ENCODE data around the gene GMDS.

Gene GMDS

GRCh38 chr6:1971612-1972011 is 273.8 kb downstream of the GMDS start:
- DNase-seq, result no peak

DNA sequence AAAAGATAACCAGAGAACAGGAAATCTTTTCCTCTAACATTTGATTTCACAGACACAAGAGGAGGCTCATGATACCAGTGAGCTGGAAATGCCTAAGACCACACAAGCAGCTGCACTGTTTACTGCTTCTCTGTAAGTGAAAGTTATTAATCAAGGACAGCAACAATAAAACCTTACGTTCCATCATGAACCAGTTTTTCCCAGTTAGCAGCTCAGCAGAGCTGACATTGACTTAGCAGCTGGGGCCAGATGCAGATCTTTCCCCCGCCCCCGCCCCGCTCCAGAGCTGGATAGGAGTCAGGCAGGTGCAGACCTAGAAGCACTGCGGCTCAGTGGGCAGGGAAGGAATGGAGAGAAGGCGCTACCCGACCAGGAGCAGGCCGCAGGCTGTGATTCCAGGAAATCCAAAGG is 275.2 kb downstream of the GMDS start:
- DNase-seq, result no peak

- no peak for DNase-seq
Observed at GRCh38 chr6:1966713-1967112, 278.7 kb downstream of the GMDS start.

- no peak for DNase-seq
Observed at GRCh38 chr6:1965596-1966224, 279.7 kb downstream of the GMDS start.

- DNase-seq, result no peak
Observed at GRCh38 chr6:1963596-1963995, 281.8 kb downstream of the GMDS start.

DNA sequence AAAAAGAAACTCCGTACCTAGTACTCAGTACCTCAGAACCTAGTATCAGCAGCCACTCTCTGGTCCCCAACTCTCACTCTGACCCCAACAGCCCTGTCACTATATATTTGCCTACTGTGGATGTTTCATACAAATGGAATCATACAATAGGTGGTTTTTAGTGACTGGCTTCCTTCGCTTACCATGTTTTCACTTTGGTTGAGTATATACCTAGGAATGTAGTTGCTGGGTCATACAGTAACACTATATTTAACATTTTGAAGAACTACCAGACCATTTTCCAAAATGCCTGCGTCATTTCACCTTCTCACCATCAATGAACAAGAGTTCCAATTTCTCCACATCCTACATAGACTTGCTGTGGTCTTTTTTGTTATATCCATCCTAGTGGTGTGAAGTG is 283.2 kb downstream of the GMDS start:
- no peak for DNase-seq

DNA sequence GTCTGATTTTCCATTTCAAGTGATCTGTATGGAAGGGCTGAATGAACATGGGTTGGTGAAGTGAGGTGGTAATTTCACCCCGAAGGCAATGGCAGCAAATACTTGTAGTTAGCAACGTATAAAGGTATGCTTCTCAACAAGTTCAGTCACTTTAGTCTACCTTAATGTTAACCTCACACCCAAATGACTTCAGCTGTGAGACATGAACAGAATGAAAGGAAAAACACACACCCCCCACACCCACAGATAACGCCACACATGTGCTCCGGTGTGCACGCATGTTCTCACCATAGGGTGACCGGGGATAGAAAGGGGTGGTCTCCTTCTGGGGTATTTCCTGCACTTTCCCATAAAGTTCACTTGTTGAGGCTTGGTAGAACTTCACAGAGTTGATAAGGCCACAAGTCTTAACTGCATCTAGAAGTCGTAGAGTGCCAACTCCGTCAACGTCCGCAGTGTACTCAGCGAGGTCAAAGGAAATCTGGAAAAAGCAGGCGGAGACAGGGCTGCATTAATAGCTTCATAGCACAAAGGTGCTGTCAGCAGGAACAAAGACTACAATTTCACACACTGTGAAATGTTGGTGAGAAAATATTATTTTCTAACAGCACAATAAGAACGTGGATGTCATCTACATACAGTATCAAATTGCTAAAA is 284.8 kb downstream of the GMDS start:
- no peak for DNase-seq

GRCh38 chr6:1958257-1958656 is 287.1 kb downstream of the GMDS start:
- no peak for DNase-seq

DNA sequence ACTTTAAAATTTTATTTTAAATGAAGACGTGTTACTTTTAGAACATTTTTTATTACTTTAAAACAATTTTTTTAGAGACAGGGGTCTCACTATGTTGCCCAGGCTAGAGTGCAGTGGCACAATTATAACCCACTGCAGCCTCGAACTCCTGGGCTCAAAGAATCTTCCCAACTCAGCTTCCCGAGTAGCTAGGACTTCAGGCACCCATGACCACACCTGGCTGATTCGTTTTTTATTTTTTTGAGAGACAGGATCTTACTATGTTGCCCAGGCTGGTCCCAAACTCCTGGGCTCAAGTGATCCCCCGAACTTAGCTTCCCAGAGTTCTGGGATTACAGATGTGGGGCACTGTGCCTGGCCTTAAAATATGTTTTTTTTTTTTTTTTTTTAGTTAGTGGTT is 287.7 kb downstream of the GMDS start:
- no peak for DNase-seq

GRCh38 chr6:1952740-1953360 is 292.6 kb downstream of the GMDS start:
- DNase-seq, result no peak

GRCh38 chr6:1950631-1951030 is 294.8 kb downstream of the GMDS start:
- DNase-seq, result no peak

GRCh38 chr6:1949538-1949937 is 295.9 kb downstream of the GMDS start:
- no peak for DNase-seq

DNA sequence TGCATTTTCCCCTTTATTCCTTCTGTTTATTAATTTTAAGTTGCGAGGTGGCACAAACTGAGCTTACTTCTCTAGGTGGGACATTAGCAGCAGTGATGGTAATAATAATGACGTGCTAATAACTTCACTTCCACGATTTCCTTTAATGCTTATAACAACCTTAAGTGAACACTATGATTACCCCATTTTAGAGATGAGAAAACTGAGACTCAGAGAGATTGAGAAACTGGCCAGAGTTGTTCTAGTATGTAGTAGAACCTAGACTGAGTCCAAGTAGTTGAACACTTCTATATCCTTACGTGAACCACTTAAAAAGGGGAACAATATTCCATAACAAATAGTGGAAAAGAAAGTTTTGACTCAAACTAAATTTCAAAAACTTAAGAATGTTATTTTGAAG is 297.5 kb downstream of the GMDS start:
- DNase-seq, result no peak

DNA sequence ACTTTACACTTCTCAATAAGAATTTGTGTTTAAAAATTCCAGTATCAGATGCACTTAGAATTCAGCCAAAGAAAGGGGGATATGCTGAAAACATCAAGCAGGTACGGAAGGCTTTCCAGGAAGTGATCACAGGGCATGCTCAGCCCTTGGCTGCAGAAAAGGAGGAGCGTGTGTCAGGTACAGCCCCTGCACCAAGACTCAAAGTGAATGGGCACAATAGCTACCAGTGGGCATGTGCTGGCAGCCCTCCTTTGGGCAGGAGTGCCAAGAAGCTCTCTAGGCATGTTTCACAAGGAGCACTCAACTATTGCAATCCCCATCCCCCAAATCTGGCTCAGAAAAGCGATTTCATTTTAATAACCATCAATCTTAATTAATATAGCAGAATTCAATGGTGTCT is 298.8 kb downstream of the GMDS start:
- no peak for DNase-seq

DNA sequence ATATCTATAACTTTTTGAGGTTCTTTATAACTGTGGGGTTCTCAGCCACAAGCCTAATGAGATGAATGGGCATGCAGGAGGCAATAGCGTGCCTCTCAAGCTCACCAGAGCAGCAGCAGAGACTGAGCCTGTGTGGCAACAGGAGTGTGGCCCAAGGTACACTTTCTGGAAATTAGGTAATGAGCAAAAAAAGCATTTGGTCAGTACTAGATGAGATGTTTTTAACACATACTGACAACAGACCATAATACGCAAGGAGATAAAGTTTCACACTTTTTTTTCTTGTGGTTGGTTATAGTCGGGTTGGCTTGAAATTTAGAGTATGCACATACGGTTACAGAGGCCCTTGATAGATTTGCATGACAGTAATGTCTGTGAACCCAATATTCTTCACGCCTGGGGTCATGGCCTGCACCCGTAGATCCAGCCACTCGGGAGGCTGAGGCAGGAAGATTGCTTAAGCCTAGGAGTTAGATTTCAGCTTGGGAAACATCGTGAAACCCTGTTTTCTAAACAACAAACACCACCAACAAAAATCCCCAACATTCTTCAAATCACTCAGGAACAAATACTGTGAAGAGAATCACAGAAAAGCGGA is 300.1 kb downstream of the GMDS start:
- no peak for DNase-seq

GRCh38 chr6:1942834-1943233 is 302.6 kb downstream of the GMDS start:
- no peak for DNase-seq

GRCh38 chr6:1941534-1941933 is 303.9 kb downstream of the GMDS start:
- no peak for DNase-seq

GRCh38 chr6:1940381-1940780 is 305.0 kb downstream of the GMDS start:
- no peak for DNase-seq

DNA sequence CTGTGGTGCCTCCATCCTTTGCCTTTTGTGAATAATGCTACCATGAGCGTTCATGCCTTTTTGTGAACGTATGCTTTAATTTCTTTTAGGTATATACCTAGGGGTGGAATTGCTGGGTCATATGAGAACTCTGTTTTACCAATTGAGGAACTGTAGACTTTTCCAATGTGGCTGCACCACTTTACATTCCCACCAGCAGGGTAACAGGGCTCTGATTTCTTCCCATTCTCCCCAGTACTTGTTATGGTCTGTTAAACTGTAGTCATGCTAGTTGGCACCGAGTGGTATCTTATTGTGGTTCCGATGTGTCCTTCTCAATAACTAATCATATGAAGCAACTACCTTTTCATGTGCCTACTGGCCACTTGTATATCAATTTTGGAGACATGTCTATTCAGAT is 312.1 kb downstream of the GMDS start:
- DNase-seq, result no peak

- DNase-seq, result no peak
Observed at GRCh38 chr6:1931817-1932216, 313.6 kb downstream of the GMDS start.

- no peak for DNase-seq
Observed at GRCh38 chr6:1930356-1930755, 315.0 kb downstream of the GMDS start.

GRCh38 chr6:1929931-1930330 is 315.5 kb downstream of the GMDS start:
- no peak for DNase-seq

DNA sequence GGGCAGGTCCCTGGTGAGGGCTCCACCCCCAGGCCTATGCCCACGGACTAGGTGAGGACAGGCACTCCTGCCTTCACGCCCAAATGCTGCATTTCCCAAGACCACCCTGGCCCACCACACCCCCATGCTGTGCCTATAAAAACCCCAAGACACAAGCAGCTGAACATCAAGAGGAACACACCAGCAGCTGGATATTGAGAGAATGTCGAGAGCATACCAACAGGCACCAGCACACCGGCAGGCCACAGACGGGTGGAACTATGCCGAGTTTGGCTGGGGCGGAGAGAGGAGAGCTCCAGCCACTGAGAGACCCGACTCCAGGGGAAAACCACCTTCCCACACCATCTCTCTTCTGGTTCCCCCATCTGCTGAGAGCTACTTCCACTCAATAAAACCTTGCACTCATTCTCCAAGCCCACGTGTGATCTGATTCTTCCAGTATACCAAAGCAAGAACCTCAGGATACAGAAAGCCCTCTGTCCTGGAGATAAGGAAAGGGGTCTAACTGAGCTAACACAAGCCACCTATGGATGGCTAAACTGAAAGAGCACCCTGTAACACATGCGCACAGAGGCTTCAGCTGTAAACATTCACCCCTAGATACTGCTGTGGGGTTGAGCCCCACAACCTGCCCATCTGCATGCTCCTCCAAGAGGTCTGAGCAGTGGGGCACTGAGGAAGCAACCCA is 319.5 kb downstream of the GMDS start:
- no peak for DNase-seq

GRCh38 chr6:1923449-1923848 is 322.0 kb downstream of the GMDS start:
- no peak for DNase-seq
